H9 (cell line): ENCODE data around the gene NTRK3. TPM values are rescaled to one million over a fixed set of nuclear protein-coding genes. Genes with fewer than 3 reads are reported as not detected.

Experiments
- DNase-seq: peaks from one replicate; pipeline ENCODE4 v3.0.0-alpha.2; 2017
- H2AFZ ChIP-seq: one replicate; pipeline ENCODE4 v1.6.1; 2013; ENCODE audit warnings: mild to moderate bottlenecking, low read length, control low read depth, moderate library complexity
- H2AK5ac ChIP-seq: 2 replicates; pipeline ENCODE4 v1.6.1; 2013; ENCODE audit warnings: low read length, control low read depth, mixed read lengths; ENCODE audit not compliant: insufficient read length
- H2BK120ac ChIP-seq: one replicate; pipeline ENCODE4 v1.6.1; 2013; ENCODE audit warnings: low read depth, mild to moderate bottlenecking, low read length, control low read depth, inconsistent platforms; ENCODE audit not compliant: poor library complexity, severe bottlenecking
- H2BK12ac ChIP-seq: 2 replicates; pipeline ENCODE4 v1.6.1; 2013; ENCODE audit warnings: low read length, control low read depth, mixed read lengths, low read depth; ENCODE audit not compliant: insufficient read length
- H2BK15ac ChIP-seq: 2 replicates; pipeline ENCODE4 v1.6.1; 2013; ENCODE audit warnings: low read depth, low read length, control low read depth
- H2BK20ac ChIP-seq: one replicate; pipeline ENCODE4 v1.6.1; 2013; ENCODE audit warnings: low read depth, mild to moderate bottlenecking, low read length, control low read depth, inconsistent platforms; ENCODE audit not compliant: poor library complexity, severe bottlenecking
- H2BK5ac ChIP-seq: 2 replicates; pipeline ENCODE4 v1.6.1; 2013; ENCODE audit warnings: low read length, control low read depth, mixed read lengths; ENCODE audit not compliant: insufficient read length
- H3K14ac ChIP-seq: 2 replicates; pipeline ENCODE4 v1.6.1; 2013; ENCODE audit warnings: low read length, control low read depth; ENCODE audit not compliant: insufficient read depth
- H3K18ac ChIP-seq: 2 replicates; pipeline ENCODE4 v1.6.1; 2013; ENCODE audit warnings: low read depth, mild to moderate bottlenecking, mixed read lengths, low read length, control low read depth; ENCODE audit not compliant: insufficient read length
- H3K23ac ChIP-seq: 2 replicates; pipeline ENCODE4 v1.6.1; 2013; ENCODE audit warnings: low read length, control low read depth, mixed read lengths, low read depth; ENCODE audit not compliant: insufficient read length
- H3K23me2 ChIP-seq: 2 replicates; pipeline ENCODE4 v1.6.1; 2013; ENCODE audit warnings: low read depth, mild to moderate bottlenecking, mixed read lengths, low read length, control low read depth; ENCODE audit not compliant: insufficient read length, poor library complexity, severe bottlenecking
- H3K27ac ChIP-seq: 2 replicates; pipeline ENCODE4 v1.5.1; 2013; ENCODE audit warnings: low read length, control low read depth, mixed read lengths, low read depth; ENCODE audit not compliant: insufficient read length
- H3K27me3 ChIP-seq: 2 replicates; pipeline ENCODE4 v1.6.1; 2013; ENCODE audit warnings: low read length, control low read depth, inconsistent platforms; ENCODE audit not compliant: insufficient read depth
- H3K4ac ChIP-seq: 2 replicates; pipeline ENCODE4 v1.6.1; 2013; ENCODE audit warnings: low read depth, mild to moderate bottlenecking, control low read depth, inconsistent platforms, low read length, moderate library complexity
- H3K4me1 ChIP-seq: 2 replicates; pipeline ENCODE4 v1.6.1; 2013; ENCODE audit warnings: low read length, control low read depth, inconsistent platforms; ENCODE audit not compliant: insufficient read depth
- H3K4me2 ChIP-seq: 2 replicates; pipeline ENCODE4 v1.6.1; 2013; ENCODE audit warnings: low read length, control low read depth, mixed read lengths; ENCODE audit not compliant: insufficient read length, insufficient read depth
- H3K56ac ChIP-seq: 2 replicates; pipeline ENCODE4 v1.6.1; 2013; ENCODE audit warnings: low read depth, mild to moderate bottlenecking, mixed read lengths, low read length, control low read depth; ENCODE audit not compliant: insufficient read length
- H3K79me1 ChIP-seq: 2 replicates; pipeline ENCODE4 v1.6.1; 2013; ENCODE audit warnings: low read depth, mild to moderate bottlenecking, moderate library complexity, low read length, control low read depth, inconsistent platforms; ENCODE audit not compliant: insufficient read depth, poor library complexity, severe bottlenecking
- H3K79me2 ChIP-seq: 2 replicates; pipeline ENCODE4 v1.6.1; 2013; ENCODE audit warnings: low read length, control low read depth, inconsistent platforms; ENCODE audit not compliant: insufficient read depth
- H3K9ac ChIP-seq: 2 replicates; pipeline ENCODE4 v1.6.1; 2013; ENCODE audit warnings: low read length, control low read depth, mixed read lengths; ENCODE audit not compliant: insufficient read length; ENCODE audit errors: extremely low read depth
- H3K9me3 ChIP-seq: one replicate; pipeline ENCODE4 v1.6.1; 2013; ENCODE audit warnings: low read depth, low read length, inconsistent platforms; ENCODE audit not compliant: control insufficient read depth
- H3T11ph ChIP-seq: one replicate; pipeline ENCODE4 v1.6.1; 2013; ENCODE audit warnings: mild to moderate bottlenecking, low read length, control low read depth, inconsistent platforms
- H4K20me1 ChIP-seq: one replicate; pipeline ENCODE4 v1.6.1; 2013; ENCODE audit not compliant: control insufficient read depth, insufficient read length, insufficient read depth
- H4K5ac ChIP-seq: 2 replicates; pipeline ENCODE4 v1.6.1; 2013; ENCODE audit warnings: low read depth, mild to moderate bottlenecking, mixed read lengths, low read length, control low read depth; ENCODE audit not compliant: insufficient read length
- H4K8ac ChIP-seq: replicated peaks from 2 replicates; pipeline ENCODE4 v1.6.1; 2013; ENCODE audit warnings: low read length, control low read depth, mixed read lengths, low read depth; ENCODE audit not compliant: insufficient read length
- H4K91ac ChIP-seq: 2 replicates; pipeline ENCODE4 v1.6.1; 2013; ENCODE audit warnings: low read depth, mild to moderate bottlenecking, moderate library complexity, mixed read lengths, low read length, control low read depth; ENCODE audit not compliant: insufficient read length
- H3K27ac Mint-ChIP-seq, 3 experiments: 2 replicates in 2 of 3; 3 replicates in 1 of 3; pipeline ENCODE4 v1.8.0; 2020 to 2021; ENCODE audit warnings: mixed read lengths in 3 of 3, mild to moderate bottlenecking in 1 of 3, moderate library complexity in 1 of 3
- H3K27me3 Mint-ChIP-seq: 2 replicates; pipeline ENCODE4 v1.8.0; 2021; ENCODE audit warnings: low read depth, mild to moderate bottlenecking, moderate library complexity, mixed read lengths
- H3K36me3 Mint-ChIP-seq, 3 experiments: 2 replicates in 2 of 3; 3 replicates in 1 of 3; pipeline ENCODE4 v1.8.0; 2020 to 2021; ENCODE audit warnings: low read depth in 3 of 3, mixed read lengths in 3 of 3; ENCODE audit not compliant: insufficient read depth in 1 of 3
- H3K4me1 Mint-ChIP-seq, 2 experiments: 2 replicates each; pipeline ENCODE4 v1.8.0; 2020; ENCODE audit warnings: mixed read lengths in 2 of 2
- H3K4me3 Mint-ChIP-seq, 2 experiments: 2 replicates in 1 of 2; 3 replicates in 1 of 2; pipeline ENCODE4 v1.8.0; 2020 to 2021; ENCODE audit warnings: mild to moderate bottlenecking in 2 of 2, mixed read lengths in 2 of 2, moderate library complexity in 1 of 2
- H3K9me3 Mint-ChIP-seq, 2 experiments: 2 replicates in 1 of 2; 3 replicates in 1 of 2; pipeline ENCODE4 v1.8.0; 2020; ENCODE audit warnings: mild to moderate bottlenecking in 2 of 2, mixed read lengths in 2 of 2, moderate library complexity in 1 of 2
- CTCF ChIP-seq: fragments of 200-600 bp; sonication (generic); conservative IDR thresholded peaks from 3 replicates; pipeline ENCODE4 v1.8.0; 2021; ENCODE audit warnings: antibody characterized with exemption, mild to moderate bottlenecking
- WGBS: extraction: QIAGEN DNeasy Blood & Tissue Kit; methylation state at CpG from one replicate; pipeline ENCODE4 v1.1.7; 2013; ENCODE audit warnings: missing lambda C conversion rate, low lambda C conversion rate, mixed read lengths; ENCODE audit not compliant: insufficient read length; ENCODE audit errors: extremely low coverage; 5-methylcytosine and 5-hydroxymethylcytosine counted together
- total RNA-seq: library from RNA; stranded (reverse); gene quantifications from 2 replicates; pipeline ENCODE4 v1.2.1, GENCODE V29; 2021

The NTRK3 gene
- total RNA-seq, 1 experiment from 2014 or later = 2.5 TPM

- no peak overlapping the region for H3K27ac ChIP-seq
- no peaks in the 10 kb centered on the region for H3K27me3 ChIP-seq
- Mint-ChIP-seq H3K9me3 (no peaks in the 10 kb centered on the region), H3K36me3 (no peaks in the 10 kb centered on the region), H3K27me3 (peaks cover 7% of the 10 kb centered on the region), H3K4me3 (no peak overlapping the region), H3K4me1 (peaks cover 5 to 6% of the 10 kb centered on the region in 2 experiments; a peak in 2 of 4 replicates), H3K27ac (no peak overlapping the region)
- H3K79me2 ChIP-seq = no peaks in the 10 kb centered on the region
- no peak overlapping the region for H2AK5ac ChIP-seq
- no peak overlapping the region for H2BK15ac ChIP-seq
- no peaks in the 10 kb centered on the region for H3K79me1 ChIP-seq
- no peak overlapping the region for H3K23ac ChIP-seq
- no peaks in the 10 kb centered on the region for H4K20me1 ChIP-seq
- no peak overlapping the region for H3K56ac ChIP-seq
- H4K5ac ChIP-seq = no peak overlapping the region
- no peak overlapping the region for H2BK5ac ChIP-seq
- no peak overlapping the region for H3K14ac ChIP-seq
- H3K9me3 ChIP-seq = no peaks in the 10 kb centered on the region
- no peak overlapping the region for H4K91ac ChIP-seq
- DNase-seq = no peak
- H3T11ph ChIP-seq = no peak overlapping the region
- H3K23me2 ChIP-seq = no peaks in the 10 kb centered on the region
- H4K8ac ChIP-seq = no peak overlapping the region
- no peak overlapping the region for H3K18ac ChIP-seq
- WGBS = no CpG with 5 or more reads among the region's 14 CpGs
- no peak for TF ChIP-seq CTCF
- H3K4me1 ChIP-seq = no peaks in the 10 kb centered on the region
- no peak overlapping the region for H3K4me2 ChIP-seq
- H2AFZ ChIP-seq = no peak overlapping the region
- H3K9ac ChIP-seq = no peak overlapping the region
- no peak overlapping the region for H3K4ac ChIP-seq
- no peak overlapping the region for H2BK12ac ChIP-seq
- no peak overlapping the region for H2BK20ac ChIP-seq
- no peak overlapping the region for H2BK120ac ChIP-seq
Measured at GRCh38 chr15:88223084-88223483, 33.5 kb downstream of the NTRK3 start.
